WERI-Rb-1 (cell line): ENCODE measurements around the gene NDUFB5.

Experiments used
- DNase-seq: peaks from one replicate; pipeline ENCODE4 v3.0.0-alpha.2; 2020
- H3K27ac ChIP-seq: fragments of 250-450 bp; sonication (Bioruptor Pico); 2 replicates; pipeline ENCODE4 v1.5.1; 2020; ENCODE audit warnings: mild to moderate bottlenecking, moderate library complexity
- H3K27me3 ChIP-seq: fragments of 250-450 bp; sonication (Bioruptor Pico); 2 replicates; pipeline ENCODE4 v1.5.1; 2021; ENCODE audit warnings: mild to moderate bottlenecking, low read depth, moderate library complexity; ENCODE audit not compliant: insufficient read depth, severe bottlenecking
- H3K36me3 ChIP-seq: fragments of 250-450 bp; sonication (Bioruptor Pico); 2 replicates; pipeline ENCODE4 v1.5.1; 2020; ENCODE audit warnings: mild to moderate bottlenecking, moderate library complexity
- H3K4me3 ChIP-seq: 2 replicates; pipeline ENCODE4 v1.5.1; 2011; ENCODE audit warnings: low read depth, mild to moderate bottlenecking, control low read depth, low read length
- H3K9me3 ChIP-seq: fragments of 250-450 bp; sonication (Bioruptor Pico); 2 replicates; pipeline ENCODE4 v1.5.1; 2021; ENCODE audit warnings: mild to moderate bottlenecking, moderate library complexity; ENCODE audit not compliant: severe bottlenecking
- CTCF ChIP-seq: IDR thresholded peaks from 2 replicates; pipeline ENCODE4 v1.5.1; 2011; ENCODE audit warnings: low read depth, mild to moderate bottlenecking, control low read depth, inconsistent platforms, low read length

NDUFB5 gene

GRCh38 chr3:179653096-179653797 is 48.7 kb downstream of the NDUFB5 start:
- peak; percentile 71 for DNase-seq
- peak overlapping the region; percentile 90 for H3K27ac ChIP-seq
- TF ChIP-seq CTCF: peak; percentile 0; the same call in 1 of the 2 replicates

GRCh38 chr3:179655236-179655635 is 50.6 kb downstream of the NDUFB5 start:
- Histone ChIP-seq H3K9me3 (no peaks in the 10 kb centered on the region), H3K27ac (no peak overlapping the region), H3K27me3 (no peaks in the 10 kb centered on the region), H3K36me3 (peaks cover 16% of the 10 kb centered on the region), H3K4me3 (no peak overlapping the region)
- no peak for TF ChIP-seq CTCF
- DNase-seq: no peak

More at GRCh38 chr3:179653096-179653797, 48.7 kb downstream of the NDUFB5 start:
- Histone ChIP-seq H3K4me3 (peak overlapping the region; percentile 93), H3K27me3 (no peaks in the 10 kb centered on the region), H3K9me3 (no peaks in the 10 kb centered on the region), H3K36me3 (peaks cover 16% of the 10 kb centered on the region)

- Histone ChIP-seq H3K27ac (no peak overlapping the region), H3K9me3 (no peaks in the 10 kb centered on the region), H3K36me3 (peaks cover 11% of the 10 kb centered on the region), H3K4me3 (no peak overlapping the region), H3K27me3 (no peaks in the 10 kb centered on the region)
- TF ChIP-seq CTCF: no peak
- no peak for DNase-seq
Measured at GRCh38 chr3:179658606-179659005, 54.0 kb downstream of the NDUFB5 start.

GRCh38 chr3:179660872-179661271 is 56.3 kb downstream of the NDUFB5 start:
- TF ChIP-seq CTCF: no peak
- DNase-seq: no peak
- no peaks in the 10 kb centered on the region for H3K27me3 ChIP-seq
- H3K4me3 ChIP-seq: no peak overlapping the region
- peaks cover 9% of the 10 kb centered on the region for H3K36me3 ChIP-seq
- H3K27ac ChIP-seq: no peak overlapping the region
- no peaks in the 10 kb centered on the region for H3K9me3 ChIP-seq

DNA sequence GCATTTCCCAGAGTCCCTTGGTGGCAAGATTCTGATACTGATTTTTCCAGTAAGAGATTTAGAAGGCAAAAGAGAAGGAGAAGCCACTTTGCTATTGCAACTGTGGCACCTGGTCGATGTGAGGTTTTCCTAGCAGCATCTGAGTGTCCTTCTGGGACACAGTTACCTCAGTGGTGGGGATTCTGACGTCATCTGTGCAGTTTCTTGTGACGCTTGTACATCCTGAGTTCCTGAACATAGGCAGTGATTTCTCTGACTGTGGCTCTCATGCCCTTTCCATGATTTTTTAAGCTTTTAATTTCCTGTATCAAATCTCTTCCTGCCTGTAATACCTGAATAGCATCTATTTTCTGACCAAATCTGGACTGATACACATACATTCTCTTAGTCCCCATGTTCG is 57.2 kb downstream of the NDUFB5 start:
- Histone ChIP-seq H3K27ac (no peak overlapping the region), H3K4me3 (no peak overlapping the region), H3K36me3 (peaks cover 2% of the 10 kb centered on the region; the same call in 1 of the 2 replicates), H3K27me3 (no peaks in the 10 kb centered on the region), H3K9me3 (no peaks in the 10 kb centered on the region)
- no peak for TF ChIP-seq CTCF
- no peak for DNase-seq

GRCh38 chr3:179663093-179663492 is 58.5 kb downstream of the NDUFB5 start:
- no peak for TF ChIP-seq CTCF
- no peak for DNase-seq
- Histone ChIP-seq H3K9me3 (no peaks in the 10 kb centered on the region), H3K4me3 (no peak overlapping the region), H3K27ac (no peak overlapping the region), H3K36me3 (no peaks in the 10 kb centered on the region), H3K27me3 (no peaks in the 10 kb centered on the region)
